ENCODE results near the gene SLC4A5. TPM values are rescaled to one million over a fixed set of nuclear protein-coding genes. Genes with fewer than 3 reads are reported as not detected.
A peak's percentile ranks its signal among the peaks of the same experiment; 100 is the strongest.

SLC4A5 gene
- total RNA-seq, 2 donors from 2014 or later: 2.2 to 9.5 TPM

- ATAC-seq (ENCODE audit: insufficient number of reproducible peaks, low FRiP score, low read depth) (no peak), DNase-seq (ENCODE audit: low spot score) (no peak)
- H3K27me3 ChIP-seq (replicated peaks; ENCODE audit: insufficient read depth): no peaks in the 10 kb centered on the region
- TF ChIP-seq CTCF (IDR thresholded peaks at IDR 0.05): no peak
- H3K9me3 ChIP-seq: no peaks in the 10 kb centered on the region
- H3K27ac ChIP-seq: peak overlapping the region; percentile 93 to 99
- H3K4me3 ChIP-seq: peak overlapping the region; percentile 93
- no peaks in the 10 kb centered on the region for H3K36me3 ChIP-seq
- H3K4me1 ChIP-seq (ENCODE audit: control insufficient read depth in 1 of 2, low read depth in 2 of 2): peaks cover 47 to 51% of the 10 kb centered on the region in 2 donors
These were observed 143.3 kb downstream of the SLC4A5 start for GRCh38 chr2:74199871-74200305.

- peak; percentile 67 for DNase-seq (ENCODE audit: low spot score)
- H3K27ac ChIP-seq: peak overlapping the region; percentile 93 to 99
- no peaks in the 10 kb centered on the region for H3K9me3 ChIP-seq
- peak overlapping the region; percentile 93 for H3K4me3 ChIP-seq
- no peak for TF ChIP-seq CTCF (IDR thresholded peaks at IDR 0.05)
- no peaks in the 10 kb centered on the region for H3K27me3 ChIP-seq (replicated peaks; ENCODE audit: insufficient read depth)
- no peak for ATAC-seq (ENCODE audit: insufficient number of reproducible peaks, low FRiP score, low read depth)
- H3K4me1 ChIP-seq (ENCODE audit: control insufficient read depth in 1 of 2, low read depth in 2 of 2): peaks cover 41 to 45% of the 10 kb centered on the region in 2 donors
- no peaks in the 10 kb centered on the region for H3K36me3 ChIP-seq
These were observed 143.9 kb downstream of the SLC4A5 start for GRCh38 chr2:74199275-74199701.

GRCh38 chr2:74198461-74199274 lies 144.5 kb downstream of the SLC4A5 start, which contains the start of gene MTHFD2:
TSS of gene MTHFD2 (plus strand) at chr2:74198615. CDS start at chr2:74198642, 27 bp downstream.
- H3K4me3 ChIP-seq: peak within 1 kb of the TSS; percentile 93
- no peaks in the 10 kb centered on the region for H3K27me3 ChIP-seq (replicated peaks; ENCODE audit: insufficient read depth)
- TF ChIP-seq CTCF (IDR thresholded peaks at IDR 0.05): peak; percentile 95
- DNase-seq (ENCODE audit: low spot score): peak; percentile 88
- ATAC-seq (ENCODE audit: insufficient number of reproducible peaks, low FRiP score, low read depth): peak; percentile 74
- peaks cover 34 to 39% of the 10 kb centered on the region in 2 donors for H3K4me1 ChIP-seq (ENCODE audit: control insufficient read depth in 1 of 2, low read depth in 2 of 2)
- H3K9me3 ChIP-seq: no peaks in the 10 kb centered on the region
- H3K36me3 ChIP-seq: no peaks in the 10 kb centered on the region
- H3K27ac ChIP-seq: peak within 1 kb of the TSS; percentile 93 to 99

GRCh38 chr2:74198023-74198460 lies 145.2 kb downstream of the SLC4A5 start:
- ATAC-seq (ENCODE audit: insufficient number of reproducible peaks, low FRiP score, low read depth) (no peak), DNase-seq (ENCODE audit: low spot score) (no peak)
- H3K36me3 ChIP-seq: no peaks in the 10 kb centered on the region
- TF ChIP-seq CTCF (IDR thresholded peaks at IDR 0.05): no peak
- peak overlapping the region; percentile 93 for H3K4me3 ChIP-seq
- H3K4me1 ChIP-seq (ENCODE audit: control insufficient read depth in 1 of 2, low read depth in 2 of 2): peaks cover 28 to 33% of the 10 kb centered on the region in 2 donors
- H3K27ac ChIP-seq: peak overlapping the region; percentile 93 to 99
- no peaks in the 10 kb centered on the region for H3K27me3 ChIP-seq (replicated peaks; ENCODE audit: insufficient read depth)
- H3K9me3 ChIP-seq: no peaks in the 10 kb centered on the region

- Histone ChIP-seq H3K4me3 (no peak overlapping the region), H3K27me3 (replicated peaks; ENCODE audit: insufficient read depth) (no peaks in the 10 kb centered on the region), H3K9me3 (no peaks in the 10 kb centered on the region), H3K4me1 (ENCODE audit: control insufficient read depth in 1 of 2, low read depth in 2 of 2) (peaks cover 18 to 23% of the 10 kb centered on the region in 2 donors), H3K36me3 (no peaks in the 10 kb centered on the region), H3K27ac (no peak overlapping the region)
- no peak for TF ChIP-seq CTCF (IDR thresholded peaks at IDR 0.05)
- no peak for DNase-seq (ENCODE audit: low spot score)
- ATAC-seq (ENCODE audit: insufficient number of reproducible peaks, low FRiP score, low read depth): no peak
These were observed 146.2 kb downstream of the SLC4A5 start for GRCh38 chr2:74197049-74197448.
